ENCODE data around the gene AATF. TPM values are rescaled to one million over a fixed set of nuclear protein-coding genes. Genes with fewer than 3 reads are reported as not detected.

Gene AATF
- total and polyA plus RNA-seq, 2 experiments from 2014 or later, result 31.2 to 35.7 TPM

DNA sequence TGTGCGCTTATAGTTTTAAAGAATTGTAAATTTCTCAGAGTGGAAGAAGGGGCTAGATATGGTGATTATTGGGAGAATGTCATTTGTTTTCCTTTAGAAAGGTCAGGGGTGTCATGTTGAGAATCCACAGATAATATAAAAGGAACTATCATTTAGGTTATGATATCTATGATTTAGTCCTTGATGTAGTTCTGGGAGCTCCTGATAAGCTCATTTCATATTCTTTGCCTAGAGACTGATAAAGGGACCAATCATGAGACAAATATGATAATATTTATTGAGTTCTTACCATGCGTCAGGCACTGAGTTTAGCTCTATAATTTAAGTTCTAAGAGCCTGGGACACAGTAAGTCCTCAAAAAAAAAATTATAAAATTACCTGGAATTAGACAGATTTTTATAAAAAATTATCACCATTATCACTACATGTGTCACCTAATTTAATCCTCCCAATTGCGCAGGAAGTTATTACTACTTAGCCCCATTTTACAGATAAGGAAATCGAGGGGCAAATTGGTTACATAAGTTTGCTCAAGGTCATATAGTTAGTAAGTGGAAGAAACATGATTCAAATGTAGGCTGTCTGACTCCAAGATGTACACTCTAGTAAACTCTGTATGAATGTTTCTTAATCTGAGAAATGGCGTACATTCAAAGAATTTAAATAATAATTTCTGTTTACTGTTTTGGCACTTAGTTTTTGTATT is 2.5 kb downstream of the AATF start:
- H4K20me1 ChIP-seq (ENCODE audit: insufficient read depth, poor library complexity, severe bottlenecking), result no peaks in the 10 kb centered on the region
- 96% methylated on average over 5 of the region's 5 CpGs for WGBS (ENCODE audit: low lambda C conversion rate, missing lambda C conversion rate)
- no peak overlapping the region for H3K4me2 ChIP-seq
- no peak for TF ChIP-seq EZH2 (IDR thresholded peaks at IDR 0.05; ENCODE audit: borderline replicate concordance)
- TF ChIP-seq EZH2phosphoT487 (IDR thresholded peaks at IDR 0.05; ENCODE audit: low read depth, severe bottlenecking, unreplicated experiment), result no peak
- no peaks in the 10 kb centered on the region for H3K36me3 ChIP-seq (replicated peaks; ENCODE audit: insufficient read depth, low read depth)
- H3K27ac ChIP-seq, result no peak overlapping the region
- H3K9me2 ChIP-seq (replicated peaks; ENCODE audit: insufficient read depth), result no peaks in the 10 kb centered on the region
- H3K9me3 ChIP-seq (ENCODE audit: low read depth), result no peaks in the 10 kb centered on the region
- no peak for DNase-seq (ENCODE audit: low spot score)
- no peak overlapping the region for H3K4me3 ChIP-seq
- peaks cover 10% of the 10 kb centered on the region for H3K4me1 ChIP-seq (ENCODE audit: insufficient read depth)
- peaks cover 28% of the 10 kb centered on the region for H3K79me2 ChIP-seq
- H2AFZ ChIP-seq, result no peak overlapping the region
- H3K27me3 ChIP-seq, result peaks cover 19% of the 10 kb centered on the region

DNA sequence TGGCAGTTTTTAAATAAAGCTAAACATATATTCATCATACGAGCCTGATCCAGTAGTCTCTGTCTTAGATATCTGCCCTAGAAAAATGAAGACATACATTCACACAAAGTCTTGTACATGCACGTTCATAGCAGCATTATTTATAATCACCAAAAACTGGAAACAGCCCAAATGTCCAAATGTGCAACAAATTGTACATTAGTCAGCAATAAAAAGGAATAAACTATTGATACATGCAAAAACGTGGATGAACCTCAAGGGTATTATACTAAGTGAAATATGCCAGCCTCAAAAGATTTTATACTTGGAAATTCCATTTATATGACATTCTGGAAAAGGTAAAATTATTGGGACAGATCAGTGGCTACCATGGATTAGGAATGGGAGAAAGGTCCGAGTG is 22.8 kb downstream of the AATF start:
- H3K4me3 ChIP-seq, result no peak overlapping the region
- H2AFZ ChIP-seq, result no peak overlapping the region
- no peak overlapping the region for H3K4me2 ChIP-seq
- H4K20me1 ChIP-seq (ENCODE audit: insufficient read depth, poor library complexity, severe bottlenecking), result peaks cover 2% of the 10 kb centered on the region
- no peaks in the 10 kb centered on the region for H3K4me1 ChIP-seq (ENCODE audit: insufficient read depth)
- DNase-seq (ENCODE audit: low spot score), result no peak
- H3K27ac ChIP-seq, result no peak overlapping the region
- H3K27me3 ChIP-seq, result no peaks in the 10 kb centered on the region
- TF ChIP-seq CTCF (IDR thresholded peaks at IDR 0.05; ENCODE audit: poor library complexity) (no peak), EZH2 (IDR thresholded peaks at IDR 0.05; ENCODE audit: borderline replicate concordance) (no peak), EZH2phosphoT487 (IDR thresholded peaks at IDR 0.05; ENCODE audit: low read depth, severe bottlenecking, unreplicated experiment) (no peak)
- no peaks in the 10 kb centered on the region for H3K36me3 ChIP-seq (replicated peaks; ENCODE audit: insufficient read depth, low read depth)
- H3K9me3 ChIP-seq (ENCODE audit: low read depth), result no peaks in the 10 kb centered on the region
- H3K9me2 ChIP-seq (replicated peaks; ENCODE audit: insufficient read depth), result no peaks in the 10 kb centered on the region
- whole genome bisulfite sequencing (ENCODE audit: low lambda C conversion rate, missing lambda C conversion rate), result 90% methylated on average over 4 of the region's 4 CpGs
- H3K79me2 ChIP-seq, result peaks cover 15% of the 10 kb centered on the region

GRCh38 chr17:36972186-36972700 is 23.5 kb downstream of the AATF start:
- no peaks in the 10 kb centered on the region for H3K9me3 ChIP-seq (ENCODE audit: low read depth)
- no peak overlapping the region for H2AFZ ChIP-seq
- no peak overlapping the region for H3K4me3 ChIP-seq
- H4K20me1 ChIP-seq (ENCODE audit: insufficient read depth, poor library complexity, severe bottlenecking), result peaks cover 2% of the 10 kb centered on the region
- no peaks in the 10 kb centered on the region for H3K36me3 ChIP-seq (replicated peaks; ENCODE audit: insufficient read depth, low read depth)
- H3K79me2 ChIP-seq, result peaks cover 13% of the 10 kb centered on the region
- no peaks in the 10 kb centered on the region for H3K4me1 ChIP-seq (ENCODE audit: insufficient read depth)
- no peak overlapping the region for H3K4me2 ChIP-seq
- no peaks in the 10 kb centered on the region for H3K9me2 ChIP-seq (replicated peaks; ENCODE audit: insufficient read depth)
- no peaks in the 10 kb centered on the region for H3K27me3 ChIP-seq
- no peak overlapping the region for H3K27ac ChIP-seq
- TF ChIP-seq EZH2phosphoT487 (IDR thresholded peaks at IDR 0.05; ENCODE audit: low read depth, severe bottlenecking, unreplicated experiment), result no peak
- TF ChIP-seq EZH2 (IDR thresholded peaks at IDR 0.05; ENCODE audit: borderline replicate concordance), result no peak
- no peak for TF ChIP-seq CTCF (IDR thresholded peaks at IDR 0.05; ENCODE audit: poor library complexity)
- DNase-seq (ENCODE audit: low spot score), result no peak

DNA sequence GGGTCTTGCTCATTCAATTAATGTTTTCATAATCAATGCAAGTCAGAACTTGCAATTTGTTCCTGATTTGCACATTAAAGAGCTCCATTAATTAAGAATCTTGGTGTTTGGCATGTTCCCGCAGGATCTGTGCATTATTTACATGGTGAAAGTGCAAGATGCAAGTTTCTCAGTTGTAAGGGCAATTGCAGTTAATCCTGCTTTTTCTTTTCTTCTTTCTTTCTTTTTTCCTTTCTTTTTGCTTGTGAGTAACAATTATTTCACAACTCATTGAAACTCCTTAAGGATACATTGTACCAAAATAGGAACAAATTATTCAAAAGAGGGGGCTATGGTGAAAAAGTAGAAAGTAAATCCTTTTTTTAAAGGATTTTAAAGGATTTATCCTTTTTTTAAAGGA is 24.2 kb downstream of the AATF start:
- 85% methylated on average over 1 of the region's 1 CpG for WGBS (ENCODE audit: low lambda C conversion rate, missing lambda C conversion rate)
- H4K20me1 ChIP-seq (ENCODE audit: insufficient read depth, poor library complexity, severe bottlenecking), result peaks cover 2% of the 10 kb centered on the region
- no peak for TF ChIP-seq EZH2phosphoT487 (IDR thresholded peaks at IDR 0.05; ENCODE audit: low read depth, severe bottlenecking, unreplicated experiment)
- no peak for TF ChIP-seq EZH2 (IDR thresholded peaks at IDR 0.05; ENCODE audit: borderline replicate concordance)
- TF ChIP-seq CTCF (IDR thresholded peaks at IDR 0.05; ENCODE audit: poor library complexity), result no peak

More for the DNA sequence above, 24.2 kb downstream of the AATF start:
- no peak for DNase-seq (ENCODE audit: low spot score)
- Histone ChIP-seq H3K79me2 (peaks cover 13% of the 10 kb centered on the region), H3K36me3 (replicated peaks; ENCODE audit: insufficient read depth, low read depth) (no peaks in the 10 kb centered on the region), H3K4me1 (ENCODE audit: insufficient read depth) (no peaks in the 10 kb centered on the region), H3K9me2 (replicated peaks; ENCODE audit: insufficient read depth) (no peaks in the 10 kb centered on the region), H3K27me3 (no peaks in the 10 kb centered on the region), H3K27ac (no peak overlapping the region), H3K4me3 (no peak overlapping the region), H3K9me3 (ENCODE audit: low read depth) (no peaks in the 10 kb centered on the region), H3K4me2 (no peak overlapping the region), H2AFZ (no peak overlapping the region)

Data from hepatocyte (in vitro differentiated cells).